B cell (primary cell): ENCODE data around the gene ASTN2. TPM values are rescaled to one million over a fixed set of nuclear protein-coding genes. Genes with fewer than 3 reads are reported as not detected.

ENCODE experiments used
- ATAC-seq: fragments of 200-7000 bp; cut with Tn5 transposase; one replicate; pipeline ENCODE4 v1.10.0; 2021; ENCODE audit warnings: low read depth, mild to moderate bottlenecking, moderate number of reproducible peaks, moderate library complexity
- CTCF ChIA-PET: fragments of 350-600 bp; sonication (Branson Sonifier 250); formaldehyde crosslinking; loops from one replicate; lab custom pipeline; 2021; ENCODE audit warnings: antibody characterized with exemption, inconsistent platforms; lab: Charles Lee
- POLR2A ChIA-PET: fragments of 350-600 bp; sonication (Branson Sonifier 250); formaldehyde crosslinking; loops from one replicate; lab custom pipeline; 2021; ENCODE audit warnings: antibody characterized with exemption; lab: Charles Lee
- DNase-seq: peaks from one replicate; pipeline ENCODE4 v3.0.0; 2013
- H2AFZ ChIP-seq: 2 replicates; pipeline ENCODE4 v1.6.1; 2012; ENCODE audit warnings: mild to moderate bottlenecking, low read depth, low read length; ENCODE audit not compliant: insufficient read depth, poor library complexity, severe bottlenecking
- H3K27ac ChIP-seq, 2 donors: 1 replicate in 1 of 2; 2 replicates in 1 of 2; pipeline ENCODE4 v1.5.1; 2012 to 2013; ENCODE audit warnings: low read length in 2 of 2, mild to moderate bottlenecking in 2 of 2, moderate library complexity in 1 of 2
- H3K27me3 ChIP-seq, 4 experiments: fragments of 200-600 bp in 1 of 4; sonication (generic) in 1 of 4; replicated peaks in 1 of 4; 1 replicate in 2 of 4; 2 replicates in 2 of 4; pipeline versions ENCODE4 v1.6.1 to v1.7.0; 2013 to 2016; ENCODE audit warnings: low read length in 3 of 4, mild to moderate bottlenecking in 2 of 4, mixed read lengths in 1 of 4, moderate library complexity in 1 of 4; ENCODE audit not compliant: insufficient read depth in 4 of 4, control insufficient read depth in 3 of 4; ENCODE audit errors: control extremely low read depth in 1 of 4
- H3K36me3 ChIP-seq, 2 experiments: replicated peaks in 1 of 2; 1 replicate in 1 of 2; 2 replicates in 1 of 2; pipeline versions ENCODE4 v1.6.1 to v1.7.1; 2013; ENCODE audit warnings: low read length in 1 of 2; ENCODE audit not compliant: insufficient read depth in 2 of 2, control insufficient read depth in 1 of 2; ENCODE audit errors: control extremely low read depth in 1 of 2, extremely low read depth in 1 of 2
- H3K4me1 ChIP-seq, 2 donors: fragments of 200-600 bp in 1 of 2; sonication (generic) in 1 of 2; 1 replicate in 1 of 2; 2 replicates in 1 of 2; pipeline versions ENCODE4 v1.5.1 to v1.6.1; 2013 to 2017; ENCODE audit warnings: low read length in 2 of 2; ENCODE audit not compliant: control insufficient read depth in 2 of 2, insufficient read depth in 2 of 2
- H3K4me2 ChIP-seq: replicated peaks from 2 replicates; pipeline ENCODE3; 2012; ENCODE audit warnings: mild to moderate bottlenecking, low read depth, low read length; ENCODE audit not compliant: poor library complexity, severe bottlenecking
- H3K4me3 ChIP-seq, 5 experiments: fragments of 200-600 bp in 1 of 5; sonication (generic) in 1 of 5; 1 replicate in 3 of 5; 2 replicates in 2 of 5; pipeline versions ENCODE4 v1.5.1 to v1.7.0; 2011 to 2016; ENCODE audit warnings: low read length in 4 of 5, mild to moderate bottlenecking in 4 of 5, low read depth in 2 of 5, control low read depth in 1 of 5, moderate library complexity in 1 of 5; ENCODE audit not compliant: insufficient read depth in 1 of 5; ENCODE audit errors: control extremely low read depth in 1 of 5, extremely low read depth in 1 of 5
- H3K79me2 ChIP-seq: fragments of 200-600 bp; sonication (generic); one replicate; pipeline ENCODE4 v1.6.0; 2016; ENCODE audit warnings: low read length; ENCODE audit not compliant: control insufficient read depth, insufficient read depth
- H3K9ac ChIP-seq: fragments of 200-600 bp; sonication (generic); 2 replicates; pipeline ENCODE4 v1.6.1; 2017; ENCODE audit warnings: mild to moderate bottlenecking, low read length, moderate library complexity
- H3K9me3 ChIP-seq, 3 donors: one replicate each; pipeline versions ENCODE4 v1.6.1 to v1.7.1; 2013; ENCODE audit warnings: low read length in 2 of 3; ENCODE audit not compliant: control insufficient read depth in 2 of 3, insufficient read depth in 1 of 3; ENCODE audit errors: control extremely low read depth in 1 of 3
- H4K20me1 ChIP-seq: 2 replicates; pipeline ENCODE4 v1.6.0; 2012; ENCODE audit warnings: mild to moderate bottlenecking, low read length; ENCODE audit not compliant: insufficient read depth, control insufficient read depth, poor library complexity, severe bottlenecking
- H3K27ac Mint-ChIP-seq: one replicate; pipeline ENCODE4 v1.8.0; 2021; ENCODE audit warnings: mixed read lengths
- H3K27me3 Mint-ChIP-seq: one replicate; pipeline ENCODE4 v1.8.0; 2021; ENCODE audit warnings: mixed read lengths
- H3K4me1 Mint-ChIP-seq: one replicate; pipeline ENCODE4 v1.8.0; 2021; ENCODE audit warnings: mixed read lengths
- H3K4me3 Mint-ChIP-seq: one replicate; pipeline ENCODE4 v1.8.0; 2021; ENCODE audit warnings: mixed read lengths
- H3K9me3 Mint-ChIP-seq: one replicate; pipeline ENCODE4 v1.8.0; 2022; ENCODE audit warnings: mixed read lengths; ENCODE audit not compliant: insufficient read depth
- EZH2 ChIP-seq: IDR thresholded peaks from 2 replicates; pipeline ENCODE4 v1.6.1; 2012; ENCODE audit warnings: borderline replicate concordance, low read depth, mild to moderate bottlenecking, moderate library complexity, low read length; ENCODE audit not compliant: insufficient read depth, poor library complexity, severe bottlenecking
- WGBS: methylation state at CpG from one replicate; pipeline ENCODE4 v1.1.5; 2013; ENCODE audit warnings: missing lambda C conversion rate; ENCODE audit not compliant: insufficient coverage; 5-methylcytosine and 5-hydroxymethylcytosine counted together
- intact Hi-C: fragments of 100-400 bp; cut with micrococcal nuclease; formaldehyde crosslinking; loops from one replicate; pipeline ENCODE4 v1.10.0; 2022
- polyA plus RNA-seq: library from polyadenylated mRNA; depleted of rRNA; stranded (reverse); fragments of >200 nt; gene quantifications from 2 replicates; pipeline ENCODE4 v1.2.3, GENCODE V29; 2012
- total RNA-seq, 2 donors: library from RNA; stranded (reverse); fragments of 120-200 nt in 1 of 2; gene quantifications; 1 replicate in 1 of 2; 2 replicates in 1 of 2; pipeline versions ENCODE4 v1.2.3 to v1.2.4, GENCODE V29; 2013 to 2022
- TF ChIP-seq, protein P1 (sequence below): fragments of 200-600 bp; IDR thresholded peaks from one replicate; pipeline ENCODE4 v1.8.0; 2022; ENCODE audit warnings: antibody characterized with exemption, mild to moderate bottlenecking

The ASTN2 gene
- total and polyA plus RNA-seq, 2 donors (not counting 1 experiment from before 2014, with no cell fraction given): 1.2 to 3.6 TPM

DNA sequence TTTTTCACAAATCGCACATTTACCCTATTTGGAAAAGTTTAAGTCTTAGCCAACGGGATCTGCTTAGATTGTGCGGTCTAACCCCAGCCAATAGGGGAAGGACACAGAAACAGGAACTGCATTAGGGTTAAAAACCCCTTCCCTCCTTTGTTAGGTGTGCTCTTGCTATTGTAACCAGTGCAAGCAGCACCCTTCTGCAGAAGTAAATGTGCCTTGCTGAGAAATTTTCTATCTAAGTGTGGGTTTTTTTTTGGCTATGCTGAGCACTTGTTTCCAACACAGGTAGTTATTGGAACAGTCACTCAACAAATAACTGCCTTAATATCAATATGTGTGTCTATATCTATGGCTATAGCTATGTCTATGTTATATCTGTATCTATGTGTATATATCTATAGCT lies 537.8 kb downstream of the ASTN2 start:
- Mint-ChIP-seq H3K27me3 (peaks cover 3% of the 10 kb centered on the region), H3K4me1 (no peaks in the 10 kb centered on the region), H3K9me3 (peaks cover 6% of the 10 kb centered on the region), H3K4me3 (no peak overlapping the region), H3K27ac (no peak overlapping the region)
- H3K4me2 ChIP-seq: no peak overlapping the region
- no peaks in the 10 kb centered on the region for H3K4me1 ChIP-seq
- no peak for ATAC-seq
- no peak overlapping the region for H3K27ac ChIP-seq
- no peak overlapping the region for H3K9ac ChIP-seq
- peaks cover 0 to 21% (median 7%) of the 10 kb centered on the region in 3 donors for H3K9me3 ChIP-seq
- no peak overlapping the region for H3K4me3 ChIP-seq
- no peak for DNase-seq
- ChIA-PET POLR2A (no interaction called here), CTCF (no interaction called here)
- TF ChIP-seq, protein P1, sequence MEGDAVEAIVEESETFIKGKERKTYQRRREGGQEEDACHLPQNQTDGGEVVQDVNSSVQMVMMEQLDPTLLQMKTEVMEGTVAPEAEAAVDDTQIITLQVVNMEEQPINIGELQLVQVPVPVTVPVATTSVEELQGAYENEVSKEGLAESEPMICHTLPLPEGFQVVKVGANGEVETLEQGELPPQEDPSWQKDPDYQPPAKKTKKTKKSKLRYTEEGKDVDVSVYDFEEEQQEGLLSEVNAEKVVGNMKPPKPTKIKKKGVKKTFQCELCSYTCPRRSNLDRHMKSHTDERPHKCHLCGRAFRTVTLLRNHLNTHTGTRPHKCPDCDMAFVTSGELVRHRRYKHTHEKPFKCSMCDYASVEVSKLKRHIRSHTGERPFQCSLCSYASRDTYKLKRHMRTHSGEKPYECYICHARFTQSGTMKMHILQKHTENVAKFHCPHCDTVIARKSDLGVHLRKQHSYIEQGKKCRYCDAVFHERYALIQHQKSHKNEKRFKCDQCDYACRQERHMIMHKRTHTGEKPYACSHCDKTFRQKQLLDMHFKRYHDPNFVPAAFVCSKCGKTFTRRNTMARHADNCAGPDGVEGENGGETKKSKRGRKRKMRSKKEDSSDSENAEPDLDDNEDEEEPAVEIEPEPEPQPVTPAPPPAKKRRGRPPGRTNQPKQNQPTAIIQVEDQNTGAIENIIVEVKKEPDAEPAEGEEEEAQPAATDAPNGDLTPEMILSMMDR: no peak
- no peak for TF ChIP-seq EZH2
- no peaks in the 10 kb centered on the region for H3K79me2 ChIP-seq
- no CpG with 5 or more reads among the region's 3 CpGs for WGBS
- no peaks in the 10 kb centered on the region for H4K20me1 ChIP-seq
- intact Hi-C loops: no loop called here
- H3K27me3 ChIP-seq: no peaks in the 10 kb centered on the region
- H2AFZ ChIP-seq: no peak overlapping the region
- H3K36me3 ChIP-seq: no peaks in the 10 kb centered on the region

DNA sequence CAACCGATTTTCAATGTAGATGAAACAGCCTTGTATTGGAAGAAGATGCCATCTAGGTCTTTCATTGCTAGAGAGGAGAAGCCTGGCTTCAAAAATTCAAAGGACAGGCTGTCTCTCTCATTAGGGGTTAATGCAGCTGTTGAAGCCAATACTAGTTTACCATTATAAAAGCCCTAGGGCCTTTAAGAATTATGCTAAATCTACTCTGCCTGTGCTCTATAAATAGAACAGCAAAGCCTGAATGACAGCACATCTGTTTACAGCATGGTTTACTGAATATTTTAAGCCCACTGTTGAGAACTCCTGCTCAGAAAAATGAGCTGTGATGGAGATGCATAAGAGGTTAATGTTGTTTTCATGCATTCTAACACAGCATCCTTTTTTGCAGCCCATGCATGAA lies 539.3 kb downstream of the ASTN2 start:
- no peak for TF ChIP-seq EZH2
- TF ChIP-seq, protein P1: no peak
- no peaks in the 10 kb centered on the region for H3K4me1 ChIP-seq
- peaks cover 3% of the 10 kb centered on the region for H3K27me3 Mint-ChIP-seq

More for the DNA sequence above, 539.3 kb downstream of the ASTN2 start:
- ATAC-seq (no peak), DNase-seq (no peak)
- Histone ChIP-seq H3K27ac (no peak overlapping the region), H2AFZ (no peak overlapping the region), H3K9me3 (peaks cover 0 to 21% (median 7%) of the 10 kb centered on the region in 3 donors), H3K79me2 (no peaks in the 10 kb centered on the region), H3K4me2 (no peak overlapping the region), H4K20me1 (no peaks in the 10 kb centered on the region), H3K4me3 (no peak overlapping the region), H3K36me3 (no peaks in the 10 kb centered on the region), H3K27me3 (no peaks in the 10 kb centered on the region), H3K9ac (no peak overlapping the region)
- Mint-ChIP-seq H3K9me3 (peaks cover 6% of the 10 kb centered on the region), H3K27ac (no peak overlapping the region), H3K4me3 (no peak overlapping the region), H3K4me1 (no peaks in the 10 kb centered on the region)
- ChIA-PET POLR2A (no interaction called here), CTCF (no interaction called here)
- WGBS: no CpG with 5 or more reads among the region's 1 CpG
- intact Hi-C loops: no loop called here
